GM18499 (cell line): ENCODE results near the gene NTRK3.

Experiments used
- ATAC-seq: cut with Tn5 transposase; IDR thresholded peaks from one replicate; pipeline ENCODE4 v1.9.1; 2021; ENCODE audit warnings: moderate number of reproducible peaks; ENCODE audit not compliant: insufficient read depth, unreplicated experiment

Gene NTRK3

GRCh38 chr15:87917480-87917879 lies 339.1 kb downstream of the NTRK3 start:
- no peak for ATAC-seq

GRCh38 chr15:87916208-87916607 lies 340.3 kb downstream of the NTRK3 start:
- ATAC-seq = no peak

GRCh38 chr15:87910301-87910700 lies 346.2 kb downstream of the NTRK3 start:
- no peak for ATAC-seq

- no peak for ATAC-seq
Measured at GRCh38 chr15:87907676-87908446, 348.7 kb downstream of the NTRK3 start.

GRCh38 chr15:87906444-87906843 lies 350.1 kb downstream of the NTRK3 start:
- no peak for ATAC-seq

GRCh38 chr15:87902772-87903426 lies 353.6 kb downstream of the NTRK3 start:
- no peak for ATAC-seq

GRCh38 chr15:87901926-87902690 lies 354.4 kb downstream of the NTRK3 start:
- ATAC-seq = no peak

- no peak for ATAC-seq
Measured at GRCh38 chr15:87901008-87901407, 355.5 kb downstream of the NTRK3 start.

GRCh38 chr15:87896936-87897335 lies 359.6 kb downstream of the NTRK3 start:
- ATAC-seq = no peak

GRCh38 chr15:87887177-87887576 lies 369.4 kb downstream of the NTRK3 start:
- no peak for ATAC-seq

- no peak for ATAC-seq
Measured at GRCh38 chr15:87881026-87881425, 375.5 kb downstream of the NTRK3 start.

GRCh38 chr15:87877822-87878542 lies 378.6 kb downstream of the NTRK3 start:
- no peak for ATAC-seq

GRCh38 chr15:87877114-87877810 lies 379.3 kb downstream of the NTRK3 start:
- no peak for ATAC-seq

- no peak for ATAC-seq
Measured at GRCh38 chr15:87874896-87875711, 381.4 kb downstream of the NTRK3 start.

- no peak for ATAC-seq
Measured at GRCh38 chr15:87873516-87873915, 383.0 kb downstream of the NTRK3 start.

GRCh38 chr15:87871731-87872320 lies 384.7 kb downstream of the NTRK3 start:
- ATAC-seq = no peak

GRCh38 chr15:87871258-87871681 lies 385.3 kb downstream of the NTRK3 start:
- no peak for ATAC-seq

- ATAC-seq = no peak
Measured at GRCh38 chr15:87866961-87867360, 389.6 kb downstream of the NTRK3 start.

GRCh38 chr15:87863152-87863551 lies 393.4 kb downstream of the NTRK3 start:
- no peak for ATAC-seq
